H1 (cell line): ENCODE data around the gene EFHB. TPM values are rescaled to one million over a fixed set of nuclear protein-coding genes. Genes with fewer than 3 reads are reported as not detected.

Experiments used
- CTCF ChIA-PET: fragments of 300-600 bp; sonication (Branson Sonifier 250); formaldehyde crosslinking; loops from one replicate; lab custom pipeline; 2021; ENCODE audit not compliant: partially characterized antibody; lab: Charles Lee
- POLR2A ChIA-PET: fragments of 300-600 bp; sonication (Branson Sonifier 250); formaldehyde crosslinking; loops from one replicate; lab custom pipeline; 2021; ENCODE audit warnings: inconsistent platforms; ENCODE audit not compliant: partially characterized antibody; lab: Charles Lee
- DNase-seq, 2 experiments: peaks; one replicate each; pipeline versions ENCODE4 v3.0.0 to v3.0.0-alpha.2; 2010 to 2022; ENCODE audit warnings: low spot score in 2 of 2, low read depth in 1 of 2, mixed read lengths in 1 of 2
- FAIRE-seq: peaks from 2 replicates; lab custom pipeline; 2011; peaks lifted over from hg19 to GRCh38; lab: Jason Lieb, UNC
- H2AFZ ChIP-seq: 2 replicates; pipeline ENCODE4 v1.8.1; 2012; ENCODE audit warnings: low read length, inconsistent platforms
- H2AK5ac ChIP-seq: 2 replicates; pipeline ENCODE4 v1.6.1; 2013; ENCODE audit warnings: low read depth, low read length
- H2BK120ac ChIP-seq: replicated peaks from 2 replicates; pipeline ENCODE3; 2013; ENCODE audit warnings: low read depth, low read length, inconsistent platforms
- H2BK12ac ChIP-seq: 2 replicates; pipeline ENCODE4 v1.6.1; 2013; ENCODE audit warnings: low read depth, low read length
- H2BK15ac ChIP-seq: 2 replicates; pipeline ENCODE4 v1.6.1; 2013; ENCODE audit warnings: low read length
- H2BK20ac ChIP-seq: 2 replicates; pipeline ENCODE4 v1.6.1; 2013; ENCODE audit warnings: low read length
- H2BK5ac ChIP-seq: 2 replicates; pipeline ENCODE4 v1.6.1; 2013; ENCODE audit warnings: low read depth, low read length
- H3K14ac ChIP-seq: 2 replicates; pipeline ENCODE4 v1.6.1; 2013; ENCODE audit warnings: inconsistent platforms; ENCODE audit not compliant: insufficient read length
- H3K18ac ChIP-seq: 2 replicates; pipeline ENCODE4 v1.6.1; 2013; ENCODE audit warnings: low read length; ENCODE audit errors: extremely low read depth
- H3K23ac ChIP-seq: 2 replicates; pipeline ENCODE4 v1.6.1; 2013; ENCODE audit warnings: inconsistent platforms; ENCODE audit not compliant: insufficient read length
- H3K23me2 ChIP-seq: 2 replicates; pipeline ENCODE4 v1.6.1; 2013; ENCODE audit warnings: low read depth, low read length
- H3K27ac ChIP-seq: 2 replicates; pipeline ENCODE4 v1.6.1; 2011; ENCODE audit warnings: low read depth, low read length, inconsistent platforms
- H3K27me3 ChIP-seq, 4 experiments: replicated peaks in 1 of 4; 1 replicate in 1 of 4; 2 replicates in 3 of 4; pipeline versions ENCODE4 v1.6.1 to v1.8.1; 2011 to 2013; ENCODE audit warnings: low read length in 3 of 4, mild to moderate bottlenecking in 3 of 4, inconsistent platforms in 2 of 4, mixed read lengths in 2 of 4, moderate library complexity in 1 of 4; ENCODE audit not compliant: control insufficient read depth in 3 of 4, insufficient read depth in 3 of 4; ENCODE audit errors: extremely low read depth in 1 of 4
- H3K36me3 ChIP-seq, 4 experiments: 2 replicates each; pipeline versions ENCODE4 v1.6.1 to v1.8.1; 2011 to 2013; ENCODE audit warnings: mild to moderate bottlenecking in 4 of 4, low read length in 3 of 4, moderate library complexity in 2 of 4, control low read depth in 1 of 4, inconsistent platforms in 1 of 4; ENCODE audit not compliant: insufficient read depth in 4 of 4, control insufficient read depth in 2 of 4
- H3K4ac ChIP-seq: replicated peaks from 2 replicates; pipeline ENCODE3; 2013; ENCODE audit warnings: low read length, low read depth, mixed read lengths, inconsistent platforms; ENCODE audit not compliant: insufficient read length
- H3K4me1 ChIP-seq, 4 experiments: replicated peaks in 1 of 4; 1 replicate in 1 of 4; 2 replicates in 3 of 4; pipeline versions ENCODE4 v1.6.1 to v1.8.1; 2011 to 2013; ENCODE audit warnings: low read length in 3 of 4, inconsistent platforms in 2 of 4, mixed read lengths in 1 of 4; ENCODE audit not compliant: insufficient read depth in 4 of 4, control insufficient read depth in 3 of 4
- H3K4me2 ChIP-seq, 2 experiments: 2 replicates each; pipeline versions ENCODE4 v1.6.1 to v1.8.1; 2011 to 2013; ENCODE audit warnings: low read depth in 2 of 2, low read length in 2 of 2, control low read depth in 1 of 2, inconsistent platforms in 1 of 2, mild to moderate bottlenecking in 1 of 2; ENCODE audit not compliant: insufficient read depth in 1 of 2
- H3K4me3 ChIP-seq, 4 experiments: fragments of 200-600, 300-600 bp in 1 of 4; sonication (generic), shearing (Covaris generic), sonication (Bioruptor Twin) in 1 of 4; 2 replicates each; pipeline versions ENCODE4 v1.5.1 to v1.8.1; 2011 to 2016; ENCODE audit warnings: low read length in 4 of 4, low read depth in 3 of 4, control low read depth in 2 of 4, inconsistent platforms in 2 of 4, mild to moderate bottlenecking in 2 of 4, mixed read lengths in 1 of 4, moderate library complexity in 1 of 4; ENCODE audit not compliant: insufficient read depth in 2 of 4; ENCODE audit errors: extremely low read depth in 1 of 4
- H3K56ac ChIP-seq: replicated peaks from 2 replicates; pipeline ENCODE3; 2013; ENCODE audit warnings: low read depth, mild to moderate bottlenecking, mixed read lengths, low read length, inconsistent platforms; ENCODE audit not compliant: insufficient read length
- H3K79me1 ChIP-seq: 2 replicates; pipeline ENCODE4 v1.6.1; 2013; ENCODE audit warnings: low read depth, low read length, control low read depth
- H3K79me2 ChIP-seq, 2 experiments: 2 replicates each; pipeline versions ENCODE4 v1.6.1 to v1.8.1; 2012 to 2013; ENCODE audit warnings: low read length in 2 of 2, mild to moderate bottlenecking in 2 of 2, inconsistent platforms in 1 of 2; ENCODE audit not compliant: insufficient read depth in 2 of 2, control insufficient read depth in 1 of 2
- H3K9ac ChIP-seq, 4 experiments: replicated peaks in 1 of 4; 1 replicate in 1 of 4; 2 replicates in 3 of 4; pipeline versions ENCODE4 v1.6.1 to v1.8.1; 2011 to 2013; ENCODE audit warnings: low read depth in 3 of 4, low read length in 3 of 4, control low read depth in 2 of 4, mild to moderate bottlenecking in 2 of 4, moderate library complexity in 2 of 4, inconsistent platforms in 1 of 4; ENCODE audit errors: extremely low read depth in 1 of 4
- H3K9me3 ChIP-seq, 2 experiments: 2 replicates each; pipeline versions ENCODE4 v1.6.1 to v1.8.1; 2012 to 2013; ENCODE audit warnings: mild to moderate bottlenecking in 2 of 2, moderate library complexity in 2 of 2, control low read depth in 1 of 2, inconsistent platforms in 1 of 2, low read depth in 1 of 2, low read length in 1 of 2, mixed read lengths in 1 of 2; ENCODE audit not compliant: insufficient read depth in 2 of 2
- H4K20me1 ChIP-seq, 2 experiments: replicated peaks in 1 of 2; 2 replicates each; pipeline versions ENCODE3 to v1.8.1; 2011 to 2013; ENCODE audit warnings: inconsistent platforms in 2 of 2, low read length in 2 of 2, mild to moderate bottlenecking in 1 of 2; ENCODE audit not compliant: insufficient read depth in 2 of 2, control insufficient read depth in 1 of 2
- H4K5ac ChIP-seq: 2 replicates; pipeline ENCODE4 v1.6.1; 2013; ENCODE audit warnings: low read length, low read depth, mixed read lengths, inconsistent platforms; ENCODE audit not compliant: insufficient read length
- H4K8ac ChIP-seq: 2 replicates; pipeline ENCODE4 v1.8.0; 2013; ENCODE audit warnings: mild to moderate bottlenecking, moderate library complexity, low read length, inconsistent platforms; ENCODE audit not compliant: insufficient read depth; ENCODE audit errors: extremely low read depth
- H4K91ac ChIP-seq: replicated peaks from 2 replicates; pipeline ENCODE3; 2013; ENCODE audit warnings: low read length, mixed read lengths, inconsistent platforms; ENCODE audit not compliant: insufficient read length
- ATF3 ChIP-seq: IDR thresholded peaks from 2 replicates; pipeline ENCODE4 v1.6.1; 2011; ENCODE audit warnings: low read depth, mild to moderate bottlenecking, low read length; ENCODE audit not compliant: insufficient read depth
- CTBP2 ChIP-seq: IDR thresholded peaks from 2 replicates; pipeline ENCODE4 v1.7.0; 2011; ENCODE audit warnings: borderline replicate concordance, mild to moderate bottlenecking, moderate library complexity, mixed read lengths, low read length; ENCODE audit not compliant: insufficient read depth, insufficient read length
- E2F6 ChIP-seq: IDR thresholded peaks from 2 replicates; pipeline ENCODE4 v1.6.1; 2012; ENCODE audit warnings: inconsistent platforms
- HDAC2 ChIP-seq, 2 experiments: fragments of 300-600 bp in 1 of 2; sonication (generic) in 1 of 2; IDR thresholded peaks; 2 replicates each; pipeline ENCODE4 v1.6.1; 2011 to 2012; ENCODE audit warnings: low read depth in 2 of 2, low read length in 2 of 2, mild to moderate bottlenecking in 2 of 2, moderate library complexity in 2 of 2, borderline replicate concordance in 1 of 2, inconsistent platforms in 1 of 2
- POLR2A ChIP-seq, 2 experiments: IDR thresholded peaks; 1 replicate in 1 of 2; 2 replicates in 1 of 2; pipeline ENCODE4 v1.6.1; 2011; ENCODE audit warnings: low read depth in 2 of 2, low read length in 2 of 2, mild to moderate bottlenecking in 2 of 2; ENCODE audit errors: control extremely low read depth in 1 of 2
- RXRA ChIP-seq: IDR thresholded peaks from 2 replicates; pipeline ENCODE4 v1.6.1; 2011; ENCODE audit warnings: low read depth, mild to moderate bottlenecking, low read length, moderate library complexity; ENCODE audit not compliant: insufficient read depth
- SIX5 ChIP-seq: IDR thresholded peaks from 2 replicates; pipeline ENCODE4 v1.6.1; 2011; ENCODE audit warnings: mild to moderate bottlenecking, low read depth, low read length
- YY1 ChIP-seq: IDR thresholded peaks from 2 replicates; pipeline ENCODE4 v1.6.1; 2011; ENCODE audit warnings: low read depth, mild to moderate bottlenecking, low read length
- WGBS, 2 experiments: shearing (Covaris generic) in 1 of 2; methylation state at CpG; one replicate each; pipeline versions ENCODE4 v1.1.6 to v1.1.7; 2013 to 2015; ENCODE audit warnings: low lambda C conversion rate in 2 of 2, mixed read lengths in 2 of 2, inconsistent platforms in 1 of 2, low coverage in 1 of 2, missing lambda C conversion rate in 1 of 2; ENCODE audit not compliant: insufficient replicate concordance in 2 of 2, insufficient coverage in 1 of 2, insufficient read length in 1 of 2; ENCODE audit errors: extremely low coverage in 1 of 2, missing lambda C conversion rate in 1 of 2; 5-methylcytosine and 5-hydroxymethylcytosine counted together
- polyA plus RNA-seq, 7 experiments: library from polyadenylated mRNA; depleted of rRNA in 3 of 7; stranded (reverse) in 5 of 7; unstranded in 2 of 7; fragments of >200 nt in 5 of 7; fragments of 200-250 nt in 2 of 7; gene quantifications; 1 replicate in 5 of 7; 2 replicates in 1 of 7; 4 replicates in 1 of 7; pipeline versions ENCODE4 v1.2.1 to v1.2.3, GENCODE V29; 2011 to 2013; ENCODE audit warnings: missing spikeins in 2 of 7, mixed read lengths in 2 of 7
- total RNA-seq: library from RNA; stranded (reverse); fragmentation: NEBNext Ultra II Directional; extraction: Animal tissue kit (Norgen Biotek cat#: 25700); gene quantifications from 2 replicates; pipeline ENCODE4 v1.2.1, GENCODE V29; 2021

The EFHB gene
- total and polyA plus RNA-seq, 2 of the 8 experiments (the other 6 are each of a cell fraction or from before 2014, with no cell fraction given) = 0.12 to 1.3 TPM

- Histone ChIP-seq H3K14ac (no peak overlapping the region), H4K20me1 (peaks cover 7 to 9% of the 10 kb centered on the region in 2 experiments)
- TF ChIP-seq HDAC2 (IDR thresholded peaks at IDR 0.05; ENCODE audit: borderline replicate concordance in 1 of 2, low read depth in 2 of 2, low read length in 2 of 2) (no peak), E2F6 (no peak), ATF3 (no peak), POLR2A (IDR thresholded peaks at IDR 0.05; ENCODE audit: control extremely low read depth in 1 of 2, low read depth in 2 of 2, low read length in 2 of 2) (no peak), CTBP2 (no peak), YY1 (no peak), RXRA (no peak), SIX5 (no peak)
Measured at GRCh38 chr3:19967208-19967607, 33.2 kb upstream of the EFHB start.

More at GRCh38 chr3:19967208-19967607, 33.2 kb upstream of the EFHB start:
- Histone ChIP-seq H3K27ac (no peak overlapping the region), H3K4me1 (no peaks in the 10 kb centered on the region), H3K18ac (no peak overlapping the region), H4K5ac (no peak overlapping the region), H3K23me2 (no peaks in the 10 kb centered on the region), H3K4me2 (no peak overlapping the region), H3K79me1 (no peaks in the 10 kb centered on the region; the same call in 1 of the 2 replicates), H3K56ac (no peak overlapping the region), H3K9ac (no peak overlapping the region), H2BK12ac (no peak overlapping the region), H3K27me3 (no peaks in the 10 kb centered on the region), H2BK120ac (no peak overlapping the region), H2BK5ac (no peak overlapping the region), H2BK15ac (no peak overlapping the region), H3K79me2 (peaks cover 2 to 91% of the 10 kb centered on the region in 2 experiments; a peak in 3 of 4 replicates), H3K4me3 (no peak overlapping the region), H3K9me3 (no peaks in the 10 kb centered on the region), H2AK5ac (no peak overlapping the region), H3K4ac (no peak overlapping the region), H3K23ac (no peak overlapping the region), H2BK20ac (no peak overlapping the region), H4K91ac (no peak overlapping the region), H2AFZ (no peak overlapping the region), H3K36me3 (peaks cover 0 to 14% (median 0%) of the 10 kb centered on the region in 4 experiments; a peak in 1 of 8 replicates), H4K8ac (no peak overlapping the region)
- WGBS, 2 experiments = 88% methylated on average over 6 of the region's 6 CpGs; no CpG with 5 or more reads in 1 of the 2 experiments
- DNase-seq (no peak), FAIRE-seq (no peak)
- ChIA-PET POLR2A (interaction anchor here (1.0 kb wide), 2 partner anchors 19 to 27 kb away, joined by 3 read pairs; no protein-coding TSS in a partner anchor), CTCF (interaction anchor here (0.6 to 0.7 kb wide), 2 partner anchors 64 to 850 kb away, joined by 3 to 4 read pairs; no protein-coding TSS in a partner anchor)
